Measurements from ENCODE around the gene P2RY2. TPM values are rescaled to one million over a fixed set of nuclear protein-coding genes. Genes with fewer than 3 reads are reported as not detected.

Gene P2RY2
- total RNA-seq (ENCODE audit: low replicate concordance), result 0.18 TPM in 1 of 2 replicates, not detected in the other

DNA sequence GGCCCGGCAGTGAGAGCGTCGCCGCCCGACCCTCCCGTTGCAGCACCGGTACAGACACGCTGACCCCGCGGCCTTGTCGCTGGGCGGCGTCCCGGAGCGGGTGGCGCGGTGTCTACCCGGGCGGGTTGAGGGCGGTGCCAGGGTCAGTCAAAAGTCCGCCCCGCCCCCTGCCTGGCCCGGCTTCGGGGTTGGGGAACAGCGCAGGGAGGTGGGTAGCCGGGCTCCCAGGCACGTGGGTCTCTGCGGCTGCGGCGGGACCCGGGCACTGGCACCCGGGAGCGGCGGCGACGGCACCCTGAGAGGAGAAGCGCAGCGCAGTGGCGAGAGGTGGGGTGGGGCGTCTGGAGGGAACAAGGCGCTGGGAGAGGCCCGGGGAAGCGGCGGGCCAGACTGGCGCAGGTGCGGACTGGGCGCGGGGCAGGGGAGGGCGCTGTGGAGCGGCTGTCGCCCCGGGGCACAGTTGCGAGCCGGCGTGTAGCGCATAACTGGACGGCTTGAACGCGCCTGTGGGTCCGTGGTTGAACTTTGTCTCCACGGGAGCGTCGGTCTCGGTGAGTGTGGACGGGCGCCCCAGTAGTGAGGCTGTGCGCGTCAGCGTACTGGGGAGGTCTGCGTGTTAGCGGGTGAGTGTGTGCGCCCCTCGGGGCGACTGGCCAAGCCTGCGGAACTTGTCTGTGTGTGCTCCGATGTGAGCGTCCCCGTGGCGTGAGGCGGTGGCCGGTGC lies at the start of gene P2RY2:
P2RY2 (plus strand) TSS at position 176 of the 724 bp plus-strand sequence. CDS start 15,879 bp downstream, outside the sequence.
- peak within 1 kb of the TSS; percentile 50 for H3K4me3 ChIP-seq (ENCODE audit: low read depth, low read length)
- DNase-seq (ENCODE audit: low read depth), result no peak
- TF ChIP-seq, protein P1, sequence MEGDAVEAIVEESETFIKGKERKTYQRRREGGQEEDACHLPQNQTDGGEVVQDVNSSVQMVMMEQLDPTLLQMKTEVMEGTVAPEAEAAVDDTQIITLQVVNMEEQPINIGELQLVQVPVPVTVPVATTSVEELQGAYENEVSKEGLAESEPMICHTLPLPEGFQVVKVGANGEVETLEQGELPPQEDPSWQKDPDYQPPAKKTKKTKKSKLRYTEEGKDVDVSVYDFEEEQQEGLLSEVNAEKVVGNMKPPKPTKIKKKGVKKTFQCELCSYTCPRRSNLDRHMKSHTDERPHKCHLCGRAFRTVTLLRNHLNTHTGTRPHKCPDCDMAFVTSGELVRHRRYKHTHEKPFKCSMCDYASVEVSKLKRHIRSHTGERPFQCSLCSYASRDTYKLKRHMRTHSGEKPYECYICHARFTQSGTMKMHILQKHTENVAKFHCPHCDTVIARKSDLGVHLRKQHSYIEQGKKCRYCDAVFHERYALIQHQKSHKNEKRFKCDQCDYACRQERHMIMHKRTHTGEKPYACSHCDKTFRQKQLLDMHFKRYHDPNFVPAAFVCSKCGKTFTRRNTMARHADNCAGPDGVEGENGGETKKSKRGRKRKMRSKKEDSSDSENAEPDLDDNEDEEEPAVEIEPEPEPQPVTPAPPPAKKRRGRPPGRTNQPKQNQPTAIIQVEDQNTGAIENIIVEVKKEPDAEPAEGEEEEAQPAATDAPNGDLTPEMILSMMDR (IDR thresholded peaks at IDR 0.05; ENCODE audit: insufficient read depth, low read length), result peak; percentile 34

GRCh38 chr11:73168925-73169579 lies 49.0 kb upstream of the P2RY2 start:
- TF ChIP-seq, protein P1 (IDR thresholded peaks at IDR 0.05; ENCODE audit: insufficient read depth, low read length), result no peak
- H3K4me3 ChIP-seq (ENCODE audit: low read depth, low read length), result no peak overlapping the region
- DNase-seq (ENCODE audit: low read depth), result no peak

- no peak overlapping the region for H3K4me3 ChIP-seq (ENCODE audit: low read depth, low read length)
- TF ChIP-seq, protein P1 (IDR thresholded peaks at IDR 0.05; ENCODE audit: insufficient read depth, low read length), result no peak
- DNase-seq (ENCODE audit: low read depth), result no peak
Measured at GRCh38 chr11:73170140-73170539, 47.9 kb upstream of the P2RY2 start.

DNA sequence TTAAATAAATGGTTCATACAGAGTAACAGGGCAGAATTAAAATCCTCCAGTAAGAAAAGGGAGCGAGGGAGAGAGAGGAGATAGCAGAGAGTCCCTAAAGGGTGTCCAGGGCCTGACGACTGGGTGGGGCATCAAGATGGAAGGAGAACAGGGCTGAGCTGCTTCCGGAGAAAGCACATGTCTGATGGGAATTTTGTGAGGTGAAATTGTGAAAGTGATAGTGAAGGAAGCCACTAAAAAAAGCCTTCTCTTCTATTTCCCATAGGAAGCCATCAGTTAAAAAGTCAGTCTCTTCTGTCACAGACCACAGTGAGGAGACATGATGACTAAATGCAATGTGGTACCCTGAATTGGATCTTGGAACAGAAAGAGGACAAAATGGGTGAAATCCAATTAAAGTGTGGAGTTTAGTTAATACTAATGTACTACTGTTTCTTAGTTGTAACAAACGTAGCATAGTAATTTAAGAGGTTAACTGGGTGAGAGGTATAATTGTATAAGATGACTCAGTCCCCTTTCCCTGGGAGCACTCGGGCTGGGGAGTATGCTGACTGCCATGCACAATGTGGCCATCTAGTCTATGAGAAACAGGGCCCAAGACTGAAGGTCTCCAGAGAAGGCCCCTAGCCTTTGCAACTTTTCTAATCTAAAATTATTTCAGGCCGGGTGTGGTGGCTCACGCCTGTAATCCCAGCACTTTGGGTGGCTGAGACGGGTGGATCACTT lies 46.5 kb upstream of the P2RY2 start:
- H3K4me3 ChIP-seq (ENCODE audit: low read depth, low read length), result no peak overlapping the region
- DNase-seq (ENCODE audit: low read depth), result no peak
- TF ChIP-seq, protein P1 (IDR thresholded peaks at IDR 0.05; ENCODE audit: insufficient read depth, low read length), result no peak

DNA sequence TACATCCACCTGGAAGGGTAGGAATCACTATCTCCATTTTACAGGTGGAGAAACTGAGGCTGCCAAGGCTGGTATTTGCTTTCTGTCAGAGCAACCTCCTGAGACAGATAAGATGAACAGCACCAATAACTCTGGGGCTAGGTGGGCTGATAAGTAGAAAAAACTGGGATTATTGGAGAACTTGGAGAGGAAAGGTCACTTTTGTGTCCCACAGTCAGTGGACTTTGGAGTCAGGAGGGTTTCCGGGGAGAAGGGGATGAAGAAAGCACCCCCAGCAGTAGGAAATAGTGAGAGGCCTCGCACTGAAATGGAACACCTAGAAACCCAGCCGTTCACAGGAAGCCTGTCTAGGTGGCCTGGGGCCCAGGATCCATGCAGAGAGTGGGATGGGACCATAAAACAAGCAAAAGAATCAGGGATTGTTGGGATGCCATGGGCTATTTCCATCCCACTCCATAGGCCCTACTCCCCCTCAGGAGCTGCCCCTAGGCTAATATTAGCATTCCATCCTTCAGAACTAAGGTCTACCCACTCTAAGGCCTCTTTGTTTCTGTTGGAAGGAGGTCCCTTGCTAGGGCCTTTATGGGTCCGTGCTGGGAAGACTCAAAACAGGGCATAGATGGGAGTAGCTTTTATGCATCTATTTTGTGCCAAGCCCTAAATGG lies 45.0 kb upstream of the P2RY2 start:
- no peak overlapping the region for H3K4me3 ChIP-seq (ENCODE audit: low read depth, low read length)
- TF ChIP-seq, protein P1 (IDR thresholded peaks at IDR 0.05; ENCODE audit: insufficient read depth, low read length), result no peak
- DNase-seq (ENCODE audit: low read depth), result no peak

GRCh38 chr11:73173755-73174494 lies 44.2 kb upstream of the P2RY2 start:
- no peak for DNase-seq (ENCODE audit: low read depth)
- TF ChIP-seq, protein P1 (IDR thresholded peaks at IDR 0.05; ENCODE audit: insufficient read depth, low read length), result no peak
- H3K4me3 ChIP-seq (ENCODE audit: low read depth, low read length), result no peak overlapping the region

All from fibroblast of the aortic adventitia (primary cell).